ENCODE measurements around the gene CNST.

Gene CNST

DNA sequence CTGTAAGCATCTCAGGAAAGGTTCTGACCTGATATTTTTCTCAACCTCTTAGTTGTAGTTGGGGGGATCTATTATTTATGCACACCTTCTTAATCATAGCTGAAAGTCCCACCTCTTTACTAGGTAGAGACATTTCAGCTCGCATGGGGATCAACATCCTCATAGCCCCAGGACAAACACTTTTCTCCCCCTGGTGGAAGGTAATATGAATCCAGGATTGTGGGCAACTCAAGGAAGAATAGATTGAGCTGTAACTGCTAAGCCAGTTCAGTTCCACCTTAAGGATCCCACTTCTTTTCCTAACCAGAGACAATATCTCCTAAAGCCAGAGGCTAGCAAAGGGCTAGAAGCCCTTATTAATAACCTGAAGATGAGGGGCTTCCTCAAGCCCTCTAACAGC lies 33.7 kb upstream of the CNST start:
- FAIRE-seq (no peak), DNase-seq (ENCODE audit: insufficient read length) (no peak)
- no peak for TF ChIP-seq POLR2AphosphoS5 (IDR thresholded peaks at IDR 0.05; ENCODE audit: low read depth, low read length)
- no peak for TF ChIP-seq POLR2A (IDR thresholded peaks at IDR 0.05; ENCODE audit: low read depth, low read length)
- no peak for TF ChIP-seq TAF1 (IDR thresholded peaks at IDR 0.05; ENCODE audit: borderline replicate concordance, low read depth, low read length)

DNA sequence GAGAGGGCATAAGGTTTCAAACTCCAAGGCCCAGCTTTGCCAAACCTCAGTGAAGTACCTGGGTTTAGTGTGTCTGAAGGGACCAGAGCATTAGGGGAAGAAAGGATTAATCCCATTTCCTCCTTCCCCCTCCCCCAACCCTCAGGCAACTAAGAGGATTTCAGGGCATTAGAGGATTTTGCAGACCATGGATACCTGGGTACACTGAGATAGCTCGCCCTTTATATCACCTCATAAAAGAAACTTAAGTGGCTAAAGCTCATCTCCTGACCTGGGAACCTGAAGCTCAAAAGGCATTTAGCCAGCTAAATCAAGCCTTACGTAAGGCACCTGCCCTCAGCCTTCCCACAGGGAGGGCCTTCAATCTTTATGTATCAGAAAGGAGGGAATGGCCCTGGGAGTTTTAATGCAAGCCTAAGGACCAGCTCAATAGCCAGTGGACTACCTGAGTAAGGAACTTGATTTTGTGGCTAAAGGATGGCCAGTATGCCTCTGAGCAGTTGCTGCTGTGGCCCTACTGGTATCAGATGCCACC lies 32.8 kb upstream of the CNST start:
- FAIRE-seq = no peak

DNA sequence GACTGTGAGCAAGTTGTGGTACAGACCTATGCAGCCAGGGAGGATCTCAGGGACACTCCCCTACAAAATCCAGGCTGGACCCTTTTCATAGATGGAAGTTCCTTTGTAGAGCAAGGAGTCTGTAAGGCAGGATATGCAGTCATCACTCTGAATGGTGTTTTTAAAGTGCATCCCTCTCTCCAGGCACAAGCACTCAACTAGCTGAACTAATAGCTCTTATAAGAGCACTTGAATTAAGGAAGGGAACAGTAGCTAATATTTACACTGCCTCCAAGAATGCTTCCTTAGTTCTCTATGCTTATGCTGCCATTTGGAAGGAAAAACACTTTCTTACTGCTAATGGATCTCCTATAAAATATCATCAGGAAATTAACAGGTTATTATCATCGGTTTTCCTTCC lies 32.1 kb upstream of the CNST start:
- FAIRE-seq (no peak), DNase-seq (ENCODE audit: insufficient read length) (no peak)
- TF ChIP-seq POLR2A (IDR thresholded peaks at IDR 0.05; ENCODE audit: low read depth, low read length) (no peak), TAF1 (IDR thresholded peaks at IDR 0.05; ENCODE audit: borderline replicate concordance, low read depth, low read length) (no peak), POLR2AphosphoS5 (IDR thresholded peaks at IDR 0.05; ENCODE audit: low read depth, low read length) (no peak)

More for the DNA sequence above, 32.8 kb upstream of the CNST start:
- TF ChIP-seq POLR2A (IDR thresholded peaks at IDR 0.05; ENCODE audit: low read depth, low read length) (no peak), POLR2AphosphoS5 (IDR thresholded peaks at IDR 0.05; ENCODE audit: low read depth, low read length) (no peak), TAF1 (IDR thresholded peaks at IDR 0.05; ENCODE audit: borderline replicate concordance, low read depth, low read length) (no peak)
- no peak for DNase-seq (ENCODE audit: insufficient read length)

DNA sequence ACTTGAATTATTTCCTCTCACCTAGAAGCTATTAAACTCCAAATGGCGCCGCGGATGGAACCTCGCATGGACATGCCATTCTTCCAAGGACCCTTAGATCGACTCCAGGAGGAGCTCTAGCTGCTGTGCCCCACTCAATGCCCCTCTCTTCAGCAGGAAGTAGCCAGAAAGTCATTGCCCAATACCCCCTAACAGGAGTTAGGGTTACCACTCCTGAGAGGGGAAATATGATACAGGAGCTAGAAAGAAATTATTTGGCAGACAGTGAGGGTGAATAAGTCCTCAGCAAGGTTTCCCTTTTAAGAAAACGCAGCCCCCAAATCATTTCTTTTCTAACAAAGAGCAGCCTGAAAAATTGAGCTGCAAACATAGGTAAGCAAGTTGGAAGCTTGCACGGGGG lies 28.8 kb upstream of the CNST start:
- DNase-seq (ENCODE audit: insufficient read length) (no peak), FAIRE-seq (no peak)
- no peak for TF ChIP-seq POLR2AphosphoS5 (IDR thresholded peaks at IDR 0.05; ENCODE audit: low read depth, low read length)
- TF ChIP-seq POLR2A (IDR thresholded peaks at IDR 0.05; ENCODE audit: low read depth, low read length) = no peak
- TF ChIP-seq TAF1 (IDR thresholded peaks at IDR 0.05; ENCODE audit: borderline replicate concordance, low read depth, low read length) = no peak

DNA sequence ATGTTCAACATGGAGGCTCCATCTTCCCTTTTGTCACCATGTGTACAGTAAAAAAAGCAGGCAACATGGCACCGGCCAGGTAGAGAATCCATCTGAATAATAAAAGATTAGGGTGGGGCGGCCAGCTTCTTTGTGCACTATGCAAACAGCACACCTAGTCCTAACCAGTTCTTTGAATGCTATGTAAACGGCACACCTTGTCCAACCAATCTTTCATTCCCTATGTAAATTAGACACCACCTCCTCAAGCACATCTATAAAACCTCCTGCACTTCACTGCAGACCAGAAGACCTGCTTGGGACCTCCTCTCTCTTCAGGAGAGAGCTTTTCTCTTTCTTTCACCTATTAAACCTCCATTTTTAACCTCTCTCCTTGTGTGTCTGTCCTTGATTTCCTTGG lies 28.4 kb upstream of the CNST start:
- FAIRE-seq (no peak), DNase-seq (ENCODE audit: insufficient read length) (no peak)
- TF ChIP-seq TAF1 (IDR thresholded peaks at IDR 0.05; ENCODE audit: borderline replicate concordance, low read depth, low read length) = no peak
- no peak for TF ChIP-seq POLR2A (IDR thresholded peaks at IDR 0.05; ENCODE audit: low read depth, low read length)
- TF ChIP-seq POLR2AphosphoS5 (IDR thresholded peaks at IDR 0.05; ENCODE audit: low read depth, low read length) = no peak

DNA sequence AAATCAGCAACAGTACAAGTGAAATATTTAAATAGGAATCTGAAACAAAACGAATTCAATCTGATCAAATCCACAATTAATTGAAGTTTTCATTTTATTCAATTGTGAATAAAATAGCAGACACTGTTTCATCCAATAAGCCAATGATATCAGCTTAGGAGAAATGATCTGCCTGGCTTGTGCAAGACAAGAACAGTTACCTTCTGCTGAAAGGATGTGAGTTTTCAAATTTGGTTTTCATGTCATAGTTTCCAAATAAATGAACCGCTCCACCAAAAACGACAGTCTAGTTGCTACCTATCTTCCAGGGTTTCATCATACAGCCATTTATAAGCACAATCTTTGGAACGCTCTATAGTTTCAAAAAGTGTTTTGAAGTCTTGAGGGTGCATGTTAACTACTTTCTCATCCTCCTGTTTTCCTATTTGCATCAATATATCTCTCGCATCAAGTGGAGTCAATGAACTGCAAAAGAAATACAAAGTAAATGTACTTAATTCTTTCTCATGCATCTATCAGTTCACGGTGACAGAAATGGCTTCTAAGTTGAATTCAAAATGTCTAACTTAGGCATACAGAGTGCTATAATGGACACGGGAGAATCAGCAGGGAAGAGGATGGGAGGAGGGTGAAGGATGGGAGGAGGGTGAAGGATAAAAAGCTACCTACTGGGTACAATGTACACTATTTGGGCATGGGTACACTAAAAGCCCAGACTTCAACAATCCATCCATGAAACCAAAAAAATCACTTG lies 25.3 kb upstream of the CNST start:
- DNase-seq (ENCODE audit: insufficient read length) (no peak), FAIRE-seq (no peak)
- TF ChIP-seq TAF1 (IDR thresholded peaks at IDR 0.05; ENCODE audit: borderline replicate concordance, low read depth, low read length) (no peak), POLR2AphosphoS5 (IDR thresholded peaks at IDR 0.05; ENCODE audit: low read depth, low read length) (no peak), POLR2A (IDR thresholded peaks at IDR 0.05; ENCODE audit: low read depth, low read length) (no peak)

DNA sequence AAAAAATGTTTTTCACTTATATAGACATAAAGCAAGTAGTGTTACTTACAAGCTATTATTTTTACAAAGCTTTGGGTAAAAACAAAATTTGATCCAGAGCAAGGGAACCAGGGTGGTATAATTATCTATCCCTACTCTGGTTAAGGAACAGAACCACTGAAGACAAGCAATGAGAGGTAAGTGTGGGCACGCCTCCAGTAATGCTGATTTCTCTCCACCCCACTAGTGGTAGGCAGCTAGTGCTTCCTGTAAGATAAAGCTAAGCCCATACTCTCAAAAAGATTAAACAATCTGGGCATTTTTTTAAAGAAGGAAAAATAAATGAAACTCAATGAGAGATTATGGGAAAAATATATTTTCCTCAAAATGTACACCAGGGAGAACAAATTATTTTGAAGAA lies 22.3 kb upstream of the CNST start:
- FAIRE-seq (no peak), DNase-seq (ENCODE audit: insufficient read length) (no peak)
- TF ChIP-seq TAF1 (IDR thresholded peaks at IDR 0.05; ENCODE audit: borderline replicate concordance, low read depth, low read length) = no peak
- TF ChIP-seq POLR2AphosphoS5 (IDR thresholded peaks at IDR 0.05; ENCODE audit: low read depth, low read length) = no peak
- no peak for TF ChIP-seq POLR2A (IDR thresholded peaks at IDR 0.05; ENCODE audit: low read depth, low read length)

DNA sequence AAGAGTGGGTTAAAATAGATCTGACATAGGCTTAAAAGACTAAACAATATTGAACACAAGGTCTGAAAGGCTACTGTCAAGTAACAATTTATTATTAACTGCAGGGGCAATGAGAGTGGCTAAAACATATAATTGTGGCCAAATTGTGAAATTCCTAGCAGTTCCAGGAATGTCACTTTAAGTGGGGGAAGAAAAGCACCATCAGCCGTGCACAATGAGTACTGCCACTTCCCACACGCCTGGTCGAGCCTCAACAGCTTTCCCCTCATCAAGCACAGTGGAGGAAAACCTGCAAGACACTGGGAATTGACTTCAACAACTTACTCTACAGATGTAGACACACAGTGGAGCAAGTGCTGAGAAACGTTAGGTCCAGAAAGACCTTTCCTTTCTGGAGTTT lies 16.6 kb upstream of the CNST start:
- DNase-seq (ENCODE audit: insufficient read length) (no peak), FAIRE-seq (no peak)
- TF ChIP-seq POLR2A (IDR thresholded peaks at IDR 0.05; ENCODE audit: low read depth, low read length) = no peak
- TF ChIP-seq POLR2AphosphoS5 (IDR thresholded peaks at IDR 0.05; ENCODE audit: low read depth, low read length) = no peak
- TF ChIP-seq TAF1 (IDR thresholded peaks at IDR 0.05; ENCODE audit: borderline replicate concordance, low read depth, low read length) = no peak

DNA sequence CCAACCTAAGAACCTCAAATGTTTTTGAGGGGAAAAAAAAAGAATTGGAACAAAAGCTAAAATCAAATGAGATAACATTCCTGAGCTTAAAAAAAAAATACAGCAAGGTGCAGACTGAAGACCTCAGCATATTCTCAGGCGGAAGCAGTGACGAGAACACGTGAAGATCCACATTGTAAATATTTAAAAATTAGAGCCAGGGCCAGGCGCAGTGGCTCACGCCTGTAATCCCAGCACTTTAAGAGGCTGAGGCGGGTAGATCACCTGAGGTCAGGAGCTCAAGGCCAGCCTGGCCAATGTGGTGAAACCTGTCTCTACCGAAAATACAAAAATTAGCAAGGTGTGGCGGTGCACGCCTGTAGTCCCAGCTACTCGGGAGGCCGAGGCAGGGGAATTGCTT lies 15.9 kb upstream of the CNST start:
- DNase-seq (ENCODE audit: insufficient read length) (no peak), FAIRE-seq (no peak)
- TF ChIP-seq TAF1 (IDR thresholded peaks at IDR 0.05; ENCODE audit: borderline replicate concordance, low read depth, low read length) (no peak), POLR2AphosphoS5 (IDR thresholded peaks at IDR 0.05; ENCODE audit: low read depth, low read length) (no peak), POLR2A (IDR thresholded peaks at IDR 0.05; ENCODE audit: low read depth, low read length) (no peak)

DNA sequence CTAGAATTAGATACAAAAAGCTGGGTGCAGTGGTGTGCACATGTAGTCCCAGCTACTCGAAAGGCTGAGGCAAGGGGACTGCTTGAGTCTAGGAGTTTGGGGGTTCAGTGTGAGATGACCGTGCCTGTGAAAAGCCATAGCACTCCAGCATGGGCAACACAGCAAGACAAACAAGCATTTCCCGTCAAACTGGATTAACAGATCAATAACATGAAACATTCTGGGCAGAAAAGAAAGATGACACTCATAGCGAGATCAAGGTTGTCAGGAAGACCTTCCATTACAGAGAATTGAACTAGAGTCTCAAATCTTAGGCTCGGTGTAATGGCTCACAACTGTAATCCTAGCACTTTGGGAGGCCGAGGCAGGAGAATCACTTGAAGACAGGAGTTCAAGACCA lies 14.1 kb upstream of the CNST start:
- DNase-seq (ENCODE audit: insufficient read length) (no peak), FAIRE-seq (no peak)
- TF ChIP-seq POLR2A (IDR thresholded peaks at IDR 0.05; ENCODE audit: low read depth, low read length) = no peak
- TF ChIP-seq POLR2AphosphoS5 (IDR thresholded peaks at IDR 0.05; ENCODE audit: low read depth, low read length) = no peak
- no peak for TF ChIP-seq TAF1 (IDR thresholded peaks at IDR 0.05; ENCODE audit: borderline replicate concordance, low read depth, low read length)

DNA sequence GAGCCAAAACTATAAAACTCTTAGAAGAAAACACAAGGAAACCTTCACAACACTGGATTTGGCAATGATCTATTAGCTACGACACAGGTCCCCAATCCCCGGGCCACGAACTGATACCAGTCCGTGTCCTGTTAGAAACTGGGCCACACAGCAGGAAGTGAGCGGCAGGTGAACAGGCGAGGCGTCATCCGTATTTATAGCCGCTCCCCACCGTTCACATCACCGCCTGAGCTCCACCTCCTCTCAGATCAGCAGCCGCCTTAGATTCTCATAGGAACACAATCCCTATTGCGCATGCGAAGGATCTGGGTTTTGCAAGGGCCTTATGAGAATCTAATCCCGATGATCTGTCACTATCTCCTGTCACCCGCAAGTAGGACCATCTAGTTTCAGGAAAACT lies 12.1 kb upstream of the CNST start:
- TF ChIP-seq POLR2A (IDR thresholded peaks at IDR 0.05; ENCODE audit: low read depth, low read length) = no peak
- no peak for TF ChIP-seq POLR2AphosphoS5 (IDR thresholded peaks at IDR 0.05; ENCODE audit: low read depth, low read length)
- TF ChIP-seq TAF1 (IDR thresholded peaks at IDR 0.05; ENCODE audit: borderline replicate concordance, low read depth, low read length) = no peak
- DNase-seq (ENCODE audit: insufficient read length) = no peak
- no peak for FAIRE-seq

DNA sequence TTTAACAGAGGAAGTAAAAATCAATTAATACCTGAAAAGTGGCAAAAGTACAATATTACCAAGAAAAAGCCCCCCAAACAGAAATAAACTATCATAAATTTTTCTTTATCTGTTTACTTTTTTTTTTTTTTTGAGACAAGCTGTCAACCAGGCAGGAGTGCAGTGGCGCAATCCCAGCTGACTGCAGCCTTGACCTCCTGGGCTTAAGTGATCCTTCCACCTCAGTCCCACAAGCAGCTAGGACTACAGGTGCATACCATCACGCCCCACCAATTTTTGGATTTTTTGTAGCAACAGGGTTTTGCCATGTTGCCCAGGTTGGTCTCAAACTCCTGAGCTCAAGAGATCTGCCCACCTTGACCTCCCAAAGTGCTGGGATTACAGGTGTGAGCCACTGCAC lies 8.2 kb upstream of the CNST start:
- no peak for TF ChIP-seq POLR2AphosphoS5 (IDR thresholded peaks at IDR 0.05; ENCODE audit: low read depth, low read length)
- TF ChIP-seq TAF1 (IDR thresholded peaks at IDR 0.05; ENCODE audit: borderline replicate concordance, low read depth, low read length) = no peak
- TF ChIP-seq POLR2A (IDR thresholded peaks at IDR 0.05; ENCODE audit: low read depth, low read length) = no peak
- DNase-seq (ENCODE audit: insufficient read length) (no peak), FAIRE-seq (no peak)
